Loucy (cell line): ENCODE data around the gene ZP3.

Experiments used
- H2AFZ ChIP-seq: fragments of 200-600 bp; sonication (generic); 2 replicates; pipeline ENCODE4 v1.6.0; 2016; ENCODE audit warnings: antibody characterized with exemption, mild to moderate bottlenecking, low read length, moderate library complexity
- H3F3A ChIP-seq: fragments of 200-600 bp; 2 replicates; pipeline ENCODE4 v1.6.0; 2016; ENCODE audit warnings: antibody characterized with exemption, low read depth, mild to moderate bottlenecking
- H3K27me3 ChIP-seq: fragments of 200-600 bp; sonication (generic); 2 replicates; pipeline ENCODE4 v1.6.1; 2014; ENCODE audit warnings: low read length, mild to moderate bottlenecking; ENCODE audit not compliant: insufficient read depth, poor library complexity, severe bottlenecking
- H3K36me3 ChIP-seq: fragments of 200-600 bp; sonication (generic); 2 replicates; pipeline ENCODE4 v1.6.1; 2016; ENCODE audit warnings: low read length; ENCODE audit not compliant: insufficient read depth
- H3K4me1 ChIP-seq: fragments of 200-600 bp; sonication (generic); 2 replicates; pipeline ENCODE4 v1.5.1; 2014; ENCODE audit warnings: low read length, mild to moderate bottlenecking; ENCODE audit not compliant: insufficient read depth, poor library complexity, severe bottlenecking
- H3K4me2 ChIP-seq: fragments of 200-600 bp; sonication (generic); 2 replicates; pipeline ENCODE4 v1.6.0; 2014; ENCODE audit warnings: antibody characterized with exemption, low read length, low read depth, mild to moderate bottlenecking; ENCODE audit not compliant: poor library complexity, severe bottlenecking
- H3K4me3 ChIP-seq: fragments of 200-600 bp; sonication (generic); 2 replicates; pipeline ENCODE4 v1.5.1; 2014; ENCODE audit warnings: low read length, mild to moderate bottlenecking, mixed read lengths; ENCODE audit not compliant: poor library complexity, severe bottlenecking
- H3K79me2 ChIP-seq: fragments of 200-600 bp; sonication (generic); 2 replicates; pipeline ENCODE4 v1.6.1; 2014; ENCODE audit warnings: low read length; ENCODE audit not compliant: insufficient read depth
- H3K9ac ChIP-seq: fragments of 200-600 bp; sonication (generic); 2 replicates; pipeline ENCODE4 v1.6.0; 2014; ENCODE audit warnings: mild to moderate bottlenecking, low read depth, low read length, moderate library complexity; ENCODE audit not compliant: poor library complexity, severe bottlenecking
- H3K9me2 ChIP-seq: fragments of 200-600 bp; sonication (generic); replicated peaks from 2 replicates; pipeline ENCODE4 v1.6.1; 2016; ENCODE audit warnings: low read depth, low read length, mixed read lengths
- H3K9me3 ChIP-seq: fragments of 200-600 bp; sonication (generic); 2 replicates; pipeline ENCODE4 v1.6.1; 2014; ENCODE audit warnings: mild to moderate bottlenecking, antibody characterized with exemption, low read length, low read depth; ENCODE audit not compliant: insufficient read depth
- H4K20me1 ChIP-seq: fragments of 200-600 bp; sonication (generic); 2 replicates; pipeline ENCODE4 v1.6.0; 2014; ENCODE audit warnings: antibody characterized with exemption, low read length, mild to moderate bottlenecking; ENCODE audit not compliant: insufficient read depth, poor library complexity, severe bottlenecking
- EZH2phosphoT487 ChIP-seq: fragments of 200-600 bp; IDR thresholded peaks from 2 replicates; pipeline ENCODE4 v1.6.1; 2018; ENCODE audit warnings: antibody characterized with exemption, mild to moderate bottlenecking, moderate library complexity, borderline replicate concordance
- TF ChIP-seq, protein P1 (sequence below): fragments of 200-600 bp; sonication (generic); conservative IDR thresholded peaks from 2 replicates; pipeline ENCODE4 v1.5.1; 2014; ENCODE audit warnings: mild to moderate bottlenecking, antibody characterized with exemption, low read length

ZP3 gene

DNA sequence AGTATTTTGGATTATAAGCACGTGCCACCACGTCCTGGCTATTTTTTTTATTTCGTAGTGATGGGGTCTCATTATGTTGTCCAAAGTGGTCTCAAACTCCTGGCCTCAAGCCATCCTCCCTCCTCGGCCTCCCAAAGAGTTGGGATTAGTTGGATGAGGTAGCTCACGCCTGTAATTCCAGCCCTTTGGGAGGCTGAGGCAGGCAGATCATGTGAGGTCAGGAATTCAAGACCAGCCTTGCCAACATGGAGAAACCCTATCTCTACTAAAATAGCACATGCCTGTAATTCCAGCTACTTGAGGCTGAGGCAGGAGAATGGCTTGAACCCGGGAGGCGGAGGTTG lies 44.2 kb upstream of the ZP3 start:
- no peaks in the 10 kb centered on the region for H3K79me2 ChIP-seq
- no peaks in the 10 kb centered on the region for H4K20me1 ChIP-seq
- no peaks in the 10 kb centered on the region for H3K4me1 ChIP-seq
- no peaks in the 10 kb centered on the region for H3K9me3 ChIP-seq
- H3F3A ChIP-seq: no peaks in the 10 kb centered on the region
- no peaks in the 10 kb centered on the region for H3K36me3 ChIP-seq
- no peaks in the 10 kb centered on the region for H3K9me2 ChIP-seq
- no peak overlapping the region for H3K9ac ChIP-seq
- peak overlapping the region; percentile 41 for H3K4me2 ChIP-seq
- no peaks in the 10 kb centered on the region for H3K27me3 ChIP-seq
- TF ChIP-seq, protein P1, sequence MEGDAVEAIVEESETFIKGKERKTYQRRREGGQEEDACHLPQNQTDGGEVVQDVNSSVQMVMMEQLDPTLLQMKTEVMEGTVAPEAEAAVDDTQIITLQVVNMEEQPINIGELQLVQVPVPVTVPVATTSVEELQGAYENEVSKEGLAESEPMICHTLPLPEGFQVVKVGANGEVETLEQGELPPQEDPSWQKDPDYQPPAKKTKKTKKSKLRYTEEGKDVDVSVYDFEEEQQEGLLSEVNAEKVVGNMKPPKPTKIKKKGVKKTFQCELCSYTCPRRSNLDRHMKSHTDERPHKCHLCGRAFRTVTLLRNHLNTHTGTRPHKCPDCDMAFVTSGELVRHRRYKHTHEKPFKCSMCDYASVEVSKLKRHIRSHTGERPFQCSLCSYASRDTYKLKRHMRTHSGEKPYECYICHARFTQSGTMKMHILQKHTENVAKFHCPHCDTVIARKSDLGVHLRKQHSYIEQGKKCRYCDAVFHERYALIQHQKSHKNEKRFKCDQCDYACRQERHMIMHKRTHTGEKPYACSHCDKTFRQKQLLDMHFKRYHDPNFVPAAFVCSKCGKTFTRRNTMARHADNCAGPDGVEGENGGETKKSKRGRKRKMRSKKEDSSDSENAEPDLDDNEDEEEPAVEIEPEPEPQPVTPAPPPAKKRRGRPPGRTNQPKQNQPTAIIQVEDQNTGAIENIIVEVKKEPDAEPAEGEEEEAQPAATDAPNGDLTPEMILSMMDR: no peak
- no peak for TF ChIP-seq EZH2phosphoT487
- H2AFZ ChIP-seq: peak overlapping the region; percentile 86; the same call in 1 of the 2 replicates
- H3K4me3 ChIP-seq: peak overlapping the region; percentile 52

DNA sequence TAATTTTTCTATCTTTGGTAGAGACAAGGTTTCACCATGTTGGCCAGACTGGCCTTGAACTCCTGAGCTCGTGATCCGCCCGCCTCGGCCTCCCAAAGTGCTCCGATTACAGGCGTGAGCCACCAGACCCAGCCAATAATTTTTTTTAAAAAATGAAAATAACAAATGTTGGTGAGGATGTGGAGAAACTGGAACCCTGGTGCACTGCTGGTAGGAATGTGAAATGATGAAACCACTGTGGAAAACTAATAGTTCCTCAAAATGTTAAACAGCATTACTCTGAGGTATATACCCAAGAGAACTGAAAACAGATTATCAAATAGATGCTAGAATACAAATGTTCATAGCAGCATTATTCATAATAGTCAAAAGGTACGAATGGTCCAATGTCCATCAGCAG lies 42.9 kb upstream of the ZP3 start:
- Histone ChIP-seq H3K36me3 (no peaks in the 10 kb centered on the region), H3K9me3 (no peaks in the 10 kb centered on the region), H3F3A (no peaks in the 10 kb centered on the region), H3K4me2 (no peak overlapping the region), H3K9me2 (no peaks in the 10 kb centered on the region), H3K4me3 (no peak overlapping the region), H3K27me3 (no peaks in the 10 kb centered on the region), H3K9ac (no peak overlapping the region), H2AFZ (no peak overlapping the region), H4K20me1 (no peaks in the 10 kb centered on the region), H3K79me2 (no peaks in the 10 kb centered on the region), H3K4me1 (no peaks in the 10 kb centered on the region)
- TF ChIP-seq EZH2phosphoT487: no peak
- TF ChIP-seq, protein P1: no peak

DNA sequence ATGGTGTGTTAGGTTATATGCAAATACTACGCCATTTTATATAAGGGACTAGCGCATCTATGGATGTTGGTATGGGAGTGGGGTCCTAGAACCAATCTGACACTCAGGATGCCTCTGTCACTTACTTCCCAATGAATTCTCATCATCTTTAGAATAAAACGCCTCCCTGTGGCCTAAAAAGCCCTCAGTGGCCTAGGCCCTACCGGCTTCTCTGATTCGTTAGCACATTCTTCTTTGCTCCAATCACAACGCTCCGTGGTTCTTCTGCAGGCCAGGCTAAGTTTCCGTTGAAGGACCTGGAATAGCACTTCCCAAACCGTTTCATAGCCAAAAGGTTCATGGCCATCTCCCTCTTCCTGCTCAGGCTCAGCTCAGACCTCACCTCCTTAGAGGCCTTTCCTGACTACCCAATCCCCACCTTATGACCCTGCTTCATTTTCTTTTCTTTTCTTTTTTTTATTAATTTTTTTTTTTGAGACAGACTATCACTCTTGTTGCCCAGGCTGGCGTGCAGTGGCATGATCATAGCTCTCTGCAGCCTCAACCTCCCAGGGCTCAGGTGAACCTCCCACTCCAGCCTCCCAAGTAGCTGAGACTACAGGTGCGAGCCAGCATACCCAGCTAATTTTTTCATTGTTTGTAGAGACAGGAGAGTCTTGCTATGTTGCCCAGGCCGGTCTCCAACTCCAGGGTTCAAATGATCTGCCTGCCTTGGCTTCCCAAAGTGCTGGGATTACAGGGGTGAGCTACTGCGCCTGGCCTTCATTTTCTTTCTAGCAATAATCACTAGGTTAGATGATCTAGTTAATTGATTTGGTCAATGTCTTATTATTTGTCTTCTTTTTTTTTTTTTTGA lies 41.4 kb upstream of the ZP3 start:
- Histone ChIP-seq H3K79me2 (no peaks in the 10 kb centered on the region), H4K20me1 (no peaks in the 10 kb centered on the region), H3K4me3 (no peak overlapping the region), H3K9me2 (no peaks in the 10 kb centered on the region), H3K36me3 (no peaks in the 10 kb centered on the region), H3K9me3 (no peaks in the 10 kb centered on the region), H3F3A (no peaks in the 10 kb centered on the region), H3K27me3 (no peaks in the 10 kb centered on the region), H3K9ac (no peak overlapping the region), H3K4me2 (no peak overlapping the region), H3K4me1 (no peaks in the 10 kb centered on the region), H2AFZ (no peak overlapping the region)
- TF ChIP-seq, protein P1: no peak
- TF ChIP-seq EZH2phosphoT487: no peak
